Calu3 (cell line): ENCODE data around the gene TSPOAP1. TPM values are rescaled to one million over a fixed set of nuclear protein-coding genes. Genes with fewer than 3 reads are reported as not detected.

Source experiments
- BruUV-seq: library from RNA; stranded (reverse); fragments of 400-500 nt; replicated peaks from 2 replicates; lab custom pipeline; 2021; lab: Mats Ljungman, UMichigan
- CTCF ChIA-PET: fragments of 300-600 bp; sonication (Branson Sonifier 250); formaldehyde crosslinking; loops from one replicate; lab custom pipeline; 2022; ENCODE audit warnings: antibody characterized with exemption; lab: Charles Lee
- DNase-seq: peaks from one replicate; pipeline ENCODE4 v3.0.0; 2022
- H3K27ac Mint-ChIP-seq: one replicate; pipeline ENCODE4 v1.8.0; 2022; ENCODE audit warnings: mixed read lengths; ENCODE audit not compliant: unreplicated experiment
- H3K27me3 Mint-ChIP-seq: one replicate; pipeline ENCODE4 v1.8.0; 2022; ENCODE audit warnings: mixed read lengths; ENCODE audit not compliant: unreplicated experiment
- H3K36me3 Mint-ChIP-seq: one replicate; pipeline ENCODE4 v1.8.0; 2022; ENCODE audit warnings: mild to moderate bottlenecking, moderate library complexity, mixed read lengths; ENCODE audit not compliant: insufficient read depth, unreplicated experiment
- H3K4me1 Mint-ChIP-seq: one replicate; pipeline ENCODE4 v1.8.0; 2022; ENCODE audit warnings: mild to moderate bottlenecking, low read depth, mixed read lengths; ENCODE audit not compliant: unreplicated experiment
- H3K4me3 Mint-ChIP-seq: one replicate; pipeline ENCODE4 v1.8.0; 2022; ENCODE audit warnings: mild to moderate bottlenecking, low read depth, moderate library complexity, mixed read lengths; ENCODE audit not compliant: unreplicated experiment
- H3K9me3 Mint-ChIP-seq: one replicate; pipeline ENCODE4 v1.8.0; 2022; ENCODE audit warnings: low read depth, mixed read lengths; ENCODE audit not compliant: unreplicated experiment
- CTCF ChIP-seq: fragments of 200-600 bp; IDR thresholded peaks from one replicate; pipeline ENCODE4 v1.8.0; 2022; ENCODE audit warnings: antibody characterized with exemption; ENCODE audit not compliant: unreplicated experiment
- intact Hi-C: fragments of 100-400 bp; cut with micrococcal nuclease; formaldehyde crosslinking; loops from one replicate; pipeline ENCODE4 v1.10.0; 2022; ENCODE audit not compliant: unreplicated experiment
- total RNA-seq: library from RNA; stranded (reverse); gene quantifications from 2 replicates; pipeline ENCODE4 v1.2.3, GENCODE V29; 2022

The TSPOAP1 gene
- total RNA-seq, 1 experiment from 2014 or later = not detected

DNA sequence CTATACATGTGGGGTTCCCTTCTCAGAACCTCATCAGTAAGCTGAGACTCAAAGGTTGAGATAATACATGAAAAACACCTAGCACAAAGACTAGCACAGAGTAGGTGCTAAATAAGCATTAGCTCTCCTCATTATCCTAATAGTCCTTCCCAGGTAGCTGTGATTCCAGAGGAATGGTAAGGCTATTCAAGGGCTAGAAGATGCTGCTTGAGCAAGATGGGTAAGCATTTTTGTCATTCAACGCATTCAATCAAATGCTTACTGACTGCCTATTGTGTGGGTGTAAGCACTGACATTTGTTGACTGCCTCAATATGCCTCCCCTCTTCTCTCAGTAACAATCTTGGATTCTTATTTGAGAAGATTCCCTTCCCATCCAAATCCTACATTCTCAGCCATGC lies 19.4 kb upstream of the TSPOAP1 start:
- no peak for DNase-seq
- Mint-ChIP-seq H3K4me3 (no peak overlapping the region), H3K27ac (no peak overlapping the region), H3K27me3 (no peaks in the 10 kb centered on the region), H3K36me3 (peaks cover 37% of the 10 kb centered on the region), H3K9me3 (no peaks in the 10 kb centered on the region), H3K4me1 (peaks cover 8% of the 10 kb centered on the region)
- CTCF ChIA-PET = no interaction called here
- no TSS peak for BruUV-seq
- intact Hi-C loops = no loop called here
- TF ChIP-seq CTCF = no peak

DNA sequence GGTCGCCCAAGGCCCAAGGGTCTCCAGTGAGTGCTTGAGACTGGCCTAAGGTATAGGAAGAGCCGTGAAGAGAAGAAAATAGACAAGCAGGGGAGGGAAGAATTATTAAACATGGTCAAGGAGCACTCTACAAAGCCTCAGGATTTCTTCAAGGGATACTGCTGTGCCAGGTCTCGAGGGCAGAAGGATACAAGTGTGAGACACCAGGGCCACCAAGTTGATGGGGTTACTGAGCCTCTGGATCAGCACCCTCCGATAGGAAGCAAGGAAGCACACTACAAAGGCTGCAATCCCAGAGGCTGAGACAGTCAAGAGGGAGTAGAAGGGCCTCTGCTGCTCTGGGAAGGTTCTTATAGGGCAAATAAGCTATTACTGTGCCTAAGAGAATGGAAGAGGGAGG lies 16.9 kb upstream of the TSPOAP1 start:
- no peaks in the 10 kb centered on the region for H3K27me3 Mint-ChIP-seq
- no peak for DNase-seq
- no peaks in the 10 kb centered on the region for H3K4me1 Mint-ChIP-seq
- TF ChIP-seq CTCF = no peak
- H3K27ac Mint-ChIP-seq = no peak overlapping the region
- no peaks in the 10 kb centered on the region for H3K9me3 Mint-ChIP-seq
- CTCF ChIA-PET = no interaction called here
- H3K4me3 Mint-ChIP-seq = no peak overlapping the region
- peaks cover 18% of the 10 kb centered on the region for H3K36me3 Mint-ChIP-seq
- intact Hi-C loops = no loop called here
- BruUV-seq = no TSS peak

- no peaks in the 10 kb centered on the region for H3K27me3 Mint-ChIP-seq
- no TSS peak for BruUV-seq
- H3K4me1 Mint-ChIP-seq = no peaks in the 10 kb centered on the region
- TF ChIP-seq CTCF = no peak
- intact Hi-C loops = no loop called here
- no peak overlapping the region for H3K4me3 Mint-ChIP-seq
- no peaks in the 10 kb centered on the region for H3K9me3 Mint-ChIP-seq
- no peak overlapping the region for H3K27ac Mint-ChIP-seq
- CTCF ChIA-PET = interaction anchor here (0.6 to 0.9 kb wide), 2 partner anchors 60 to 73 kb away, joined by 3 read pairs; partner anchors contain the start of gene RNF43
- DNase-seq = no peak
- peaks cover 18% of the 10 kb centered on the region for H3K36me3 Mint-ChIP-seq
These were observed 16.2 kb upstream of the TSPOAP1 start for GRCh38 chr17:58344791-58345157.

- Mint-ChIP-seq H3K27ac (no peak overlapping the region), H3K36me3 (peaks cover 14% of the 10 kb centered on the region), H3K4me3 (no peak overlapping the region), H3K27me3 (no peaks in the 10 kb centered on the region), H3K4me1 (no peaks in the 10 kb centered on the region), H3K9me3 (no peaks in the 10 kb centered on the region)
- BruUV-seq = no TSS peak
- TF ChIP-seq CTCF = no peak
- no peak for DNase-seq
- intact Hi-C loops = no loop called here
- CTCF ChIA-PET = interaction anchor here (0.6 to 0.9 kb wide), 2 partner anchors 61 to 74 kb away, joined by 3 read pairs; partner anchors contain the start of gene RNF43
These were observed 15.6 kb upstream of the TSPOAP1 start for GRCh38 chr17:58344047-58344790.
